Neuronal stem cell (in vitro differentiated cells): Measurements from ENCODE around the gene DHX57.
"Not testable (repeated sequence)": the region's sequence is repeated elsewhere in the genome, so short reads cannot be mapped to it uniquely, and the experiment has no call there.

Experiments
- DNase-seq: peaks from one replicate; pipeline ENCODE4 v3.0.0-alpha.2; 2013; ENCODE audit warnings: low spot score
- H2AFZ ChIP-seq: one replicate; pipeline ENCODE4 v1.6.1; 2013; ENCODE audit warnings: mild to moderate bottlenecking, low read length, inconsistent platforms
- H2AK5ac ChIP-seq: 2 replicates; pipeline ENCODE4 v1.6.1; 2013; ENCODE audit warnings: low read depth, mild to moderate bottlenecking, inconsistent platforms, low read length, moderate library complexity, mixed read lengths
- H2BK120ac ChIP-seq: 2 replicates; pipeline ENCODE4 v1.6.1; 2013; ENCODE audit warnings: low read depth, mild to moderate bottlenecking, inconsistent platforms, low read length, moderate library complexity, mixed read lengths
- H2BK12ac ChIP-seq: one replicate; pipeline ENCODE4 v1.6.1; 2013; ENCODE audit warnings: low read length, inconsistent platforms
- H2BK15ac ChIP-seq: 2 replicates; pipeline ENCODE4 v1.6.1; 2013; ENCODE audit warnings: mild to moderate bottlenecking, low read length, inconsistent platforms, mixed read lengths
- H2BK5ac ChIP-seq: one replicate; pipeline ENCODE4 v1.6.1; 2013; ENCODE audit warnings: inconsistent platforms, mild to moderate bottlenecking, low read length, moderate library complexity
- H3K14ac ChIP-seq: one replicate; pipeline ENCODE4 v1.6.1; 2013; ENCODE audit warnings: low read length, inconsistent platforms
- H3K18ac ChIP-seq: 2 replicates; pipeline ENCODE4 v1.6.1; 2013; ENCODE audit warnings: low read length, inconsistent platforms
- H3K23ac ChIP-seq: 2 replicates; pipeline ENCODE4 v1.6.1; 2013; ENCODE audit warnings: low read depth, mild to moderate bottlenecking, mixed read lengths, low read length, inconsistent platforms; ENCODE audit not compliant: poor library complexity
- H3K27ac ChIP-seq: replicated peaks from 3 replicates; pipeline ENCODE4 v1.5.1; 2013; ENCODE audit warnings: low read length, inconsistent platforms
- H3K27me3 ChIP-seq, 3 experiments: 2 replicates each; pipeline ENCODE4 v1.6.1; 2013; ENCODE audit warnings: low read length in 3 of 3, mild to moderate bottlenecking in 2 of 3, inconsistent platforms in 1 of 3, low read depth in 1 of 3, mixed read lengths in 1 of 3, moderate library complexity in 1 of 3; ENCODE audit not compliant: control insufficient read depth in 3 of 3, insufficient read depth in 3 of 3
- H3K36me3 ChIP-seq, 2 donors: replicated peaks in 1 of 2; 2 replicates each; pipeline ENCODE4 v1.6.1; 2013; ENCODE audit warnings: low read length in 2 of 2; ENCODE audit not compliant: control insufficient read depth in 2 of 2, insufficient read depth in 2 of 2
- H3K4ac ChIP-seq: 2 replicates; pipeline ENCODE4 v1.6.1; 2013; ENCODE audit warnings: inconsistent platforms, mild to moderate bottlenecking, low read length, moderate library complexity
- H3K4me1 ChIP-seq, 2 donors: 1 replicate in 1 of 2; 2 replicates in 1 of 2; pipeline ENCODE4 v1.6.1; 2013; ENCODE audit warnings: low read length in 2 of 2, low read depth in 1 of 2; ENCODE audit not compliant: control insufficient read depth in 2 of 2, insufficient read depth in 1 of 2
- H3K4me2 ChIP-seq: one replicate; pipeline ENCODE4 v1.6.1; 2013; ENCODE audit warnings: mild to moderate bottlenecking, low read length, inconsistent platforms; ENCODE audit not compliant: insufficient read depth, poor library complexity, severe bottlenecking
- H3K4me3 ChIP-seq, 2 donors: 2 replicates each; pipeline ENCODE4 v1.5.1; 2013; ENCODE audit warnings: low read length in 2 of 2, mild to moderate bottlenecking in 2 of 2, inconsistent platforms in 1 of 2, moderate library complexity in 1 of 2
- H3K79me1 ChIP-seq: one replicate; pipeline ENCODE4 v1.6.1; 2013; ENCODE audit warnings: low read depth, mild to moderate bottlenecking, inconsistent platforms, low read length, moderate library complexity
- H3K9ac ChIP-seq: one replicate; pipeline ENCODE4 v1.6.1; 2013; ENCODE audit warnings: mild to moderate bottlenecking, low read depth, low read length, inconsistent platforms; ENCODE audit not compliant: poor library complexity
- H3K9me3 ChIP-seq, 2 donors: replicated peaks in 1 of 2; 2 replicates each; pipeline versions ENCODE3 to v1.6.1; 2013; ENCODE audit warnings: low read length in 2 of 2, mild to moderate bottlenecking in 2 of 2, inconsistent platforms in 1 of 2, low read depth in 1 of 2, mixed read lengths in 1 of 2, moderate library complexity in 1 of 2; ENCODE audit not compliant: control insufficient read depth in 2 of 2, insufficient read depth in 1 of 2
- H4K8ac ChIP-seq: one replicate; pipeline ENCODE4 v1.6.1; 2013; ENCODE audit warnings: low read depth, mild to moderate bottlenecking, inconsistent platforms, low read length, moderate library complexity
- H4K91ac ChIP-seq: one replicate; pipeline ENCODE4 v1.6.1; 2013; ENCODE audit warnings: low read length, low read depth, mild to moderate bottlenecking, inconsistent platforms; ENCODE audit not compliant: poor library complexity
- WGBS, 2 donors: extraction: QIAGEN DNeasy Blood & Tissue Kit; methylation state at CpG; one replicate each; pipeline ENCODE4 v1.1.7; 2013; ENCODE audit warnings: missing lambda C conversion rate in 2 of 2, mixed read lengths in 1 of 2; ENCODE audit not compliant: insufficient read length in 2 of 2, insufficient replicate concordance in 1 of 2; ENCODE audit errors: extremely low coverage in 2 of 2; 5-methylcytosine and 5-hydroxymethylcytosine counted together

DHX57 gene

DNA sequence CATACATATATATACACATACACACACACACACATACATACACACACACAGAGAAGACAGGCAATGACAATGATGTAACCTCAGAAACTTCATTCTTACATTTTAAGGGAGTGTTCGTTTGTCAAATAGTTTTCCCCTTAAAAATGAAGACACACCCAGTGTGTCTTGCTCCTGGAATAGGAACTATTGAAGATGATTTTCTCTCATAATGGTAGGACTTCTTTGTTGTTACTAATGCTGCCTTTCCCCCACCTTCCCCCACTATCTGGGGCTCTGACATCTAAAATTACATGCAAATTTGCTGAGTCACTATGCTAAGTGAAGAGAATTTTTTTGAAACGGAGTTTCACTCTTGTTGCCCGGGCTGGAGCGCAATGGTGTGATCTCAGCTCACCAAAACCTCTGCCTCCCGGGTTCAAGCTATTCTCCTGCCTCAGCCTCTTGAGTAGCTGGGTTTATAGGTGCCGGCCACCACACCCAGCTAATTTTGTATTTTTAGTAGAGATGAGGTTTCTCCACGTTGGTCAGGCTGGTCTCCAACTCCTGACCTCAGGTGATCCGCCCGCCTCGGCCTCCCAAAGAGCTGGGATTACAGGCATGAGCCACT is 48.1 kb downstream of the DHX57 start:
- H3K4me1 ChIP-seq, H3K27me3 ChIP-seq, H3K27ac ChIP-seq, H2BK15ac ChIP-seq, H2BK12ac ChIP-seq, H2AK5ac ChIP-seq, H3K79me1 ChIP-seq, H3K4ac ChIP-seq, H3K14ac ChIP-seq, H3K9me3 ChIP-seq, H4K8ac ChIP-seq, H3K23ac ChIP-seq, DNase-seq, H4K91ac ChIP-seq, H2AFZ ChIP-seq, H3K9ac ChIP-seq, H3K4me2 ChIP-seq, H3K4me3 ChIP-seq, H2BK120ac ChIP-seq, H3K18ac ChIP-seq, H2BK5ac ChIP-seq: not testable (repeated sequence)
- no CpG with 5 or more reads among the region's 10 CpGs for WGBS, 2 donors
- H3K36me3 ChIP-seq: peaks cover 7 to 69% of the 10 kb centered on the region in 2 donors

GRCh38 chr2:38825956-38826355 is 49.8 kb downstream of the DHX57 start:
- DNase-seq: no peak
- H3K18ac ChIP-seq: no peak overlapping the region
- no peaks in the 10 kb centered on the region for H3K4me1 ChIP-seq
- peaks cover 7 to 77% of the 10 kb centered on the region in 2 donors for H3K36me3 ChIP-seq
- H3K79me1 ChIP-seq: no peaks in the 10 kb centered on the region
- no peak overlapping the region for H2BK12ac ChIP-seq
- no peak overlapping the region for H3K4ac ChIP-seq
- H2AFZ ChIP-seq: no peak overlapping the region
- no peak overlapping the region for H4K91ac ChIP-seq
- H3K9me3 ChIP-seq: no peaks in the 10 kb centered on the region
- H3K23ac ChIP-seq: no peak overlapping the region
- H3K14ac ChIP-seq: no peak overlapping the region
- no peak overlapping the region for H3K4me3 ChIP-seq
- H3K27me3 ChIP-seq: no peaks in the 10 kb centered on the region
- H2BK120ac ChIP-seq: no peak overlapping the region
- H2AK5ac ChIP-seq: no peak overlapping the region
- H3K27ac ChIP-seq: no peak overlapping the region
- no peak overlapping the region for H3K4me2 ChIP-seq
- no peak overlapping the region for H3K9ac ChIP-seq
- no peak overlapping the region for H2BK5ac ChIP-seq
- no peak overlapping the region for H4K8ac ChIP-seq
- no peak overlapping the region for H2BK15ac ChIP-seq
- no CpG with 5 or more reads among the region's 2 CpGs for WGBS, 2 donors

- no peak overlapping the region for H3K4me3 ChIP-seq
- H3K79me1 ChIP-seq: no peaks in the 10 kb centered on the region
- no peak overlapping the region for H2BK15ac ChIP-seq
- H2BK12ac ChIP-seq: no peak overlapping the region
- no CpG with 5 or more reads among the region's 2 CpGs for WGBS, 2 donors
- H2BK120ac ChIP-seq: no peak overlapping the region
- DNase-seq: no peak
- H3K4me2 ChIP-seq: no peak overlapping the region
- H3K18ac ChIP-seq: no peak overlapping the region
- no peak overlapping the region for H2AK5ac ChIP-seq
- H3K23ac ChIP-seq: no peak overlapping the region
- no peaks in the 10 kb centered on the region for H3K27me3 ChIP-seq
- H2BK5ac ChIP-seq: no peak overlapping the region
- no peak overlapping the region for H2AFZ ChIP-seq
- H3K9ac ChIP-seq: no peak overlapping the region
- H4K8ac ChIP-seq: no peak overlapping the region
- no peak overlapping the region for H3K4ac ChIP-seq
- H3K36me3 ChIP-seq: peaks cover 7 to 80% of the 10 kb centered on the region in 2 donors
- H3K9me3 ChIP-seq: no peaks in the 10 kb centered on the region
- H3K14ac ChIP-seq: no peak overlapping the region
- no peak overlapping the region for H3K27ac ChIP-seq
- no peaks in the 10 kb centered on the region for H3K4me1 ChIP-seq
- H4K91ac ChIP-seq: no peak overlapping the region
Measured at GRCh38 chr2:38824906-38825305, 50.8 kb downstream of the DHX57 start.

DNA sequence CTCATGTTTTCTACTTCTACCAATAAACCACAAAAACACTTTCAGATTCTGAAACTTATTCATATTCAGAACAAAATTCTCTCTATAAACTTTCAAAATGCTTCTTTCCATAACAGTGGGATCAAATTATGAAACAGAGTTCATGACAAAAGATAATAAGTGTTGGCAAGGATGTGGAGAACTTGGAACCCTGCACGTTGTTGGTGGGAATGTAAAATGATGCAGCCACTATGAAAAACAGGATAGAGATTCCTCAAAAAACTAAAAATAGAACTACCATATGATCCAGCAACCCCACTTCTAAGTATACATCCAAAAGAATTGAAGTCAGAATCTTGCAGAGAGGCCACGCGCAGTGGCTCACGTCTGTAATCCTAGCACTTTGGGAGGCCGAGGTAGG is 52.3 kb downstream of the DHX57 start:
- H2BK12ac ChIP-seq: no peak overlapping the region
- H3K4me1 ChIP-seq: no peaks in the 10 kb centered on the region
- peaks cover 7 to 92% of the 10 kb centered on the region in 2 donors for H3K36me3 ChIP-seq
- no peak overlapping the region for H3K27ac ChIP-seq
- H3K27me3 ChIP-seq: no peaks in the 10 kb centered on the region
- H3K14ac ChIP-seq: no peak overlapping the region
- no peak overlapping the region for H2BK5ac ChIP-seq
- H3K4me2 ChIP-seq: no peak overlapping the region
- DNase-seq: no peak
- H3K23ac ChIP-seq: no peak overlapping the region
- H2AFZ ChIP-seq: no peak overlapping the region
- H4K8ac ChIP-seq: no peak overlapping the region
- no peak overlapping the region for H2BK120ac ChIP-seq
- no CpG with 5 or more reads among the region's 5 CpGs for WGBS, 2 donors
- H3K4me3 ChIP-seq: no peak overlapping the region
- no peak overlapping the region for H2AK5ac ChIP-seq
- no peak overlapping the region for H3K18ac ChIP-seq
- H4K91ac ChIP-seq: no peak overlapping the region
- no peaks in the 10 kb centered on the region for H3K9me3 ChIP-seq
- no peak overlapping the region for H3K9ac ChIP-seq
- H3K79me1 ChIP-seq: no peaks in the 10 kb centered on the region
- no peak overlapping the region for H2BK15ac ChIP-seq
- H3K4ac ChIP-seq: no peak overlapping the region
